ENCODE measurements around the gene NR1H3.

NR1H3 gene

GRCh38 chr11:47244448-47245350 lies 13.1 kb upstream of the NR1H3 start:
- no peak for DNase-seq (ENCODE audit: low spot score)

GRCh38 chr11:47245611-47246357 lies 12.0 kb upstream of the NR1H3 start:
- DNase-seq (ENCODE audit: low spot score), result no peak

DNA sequence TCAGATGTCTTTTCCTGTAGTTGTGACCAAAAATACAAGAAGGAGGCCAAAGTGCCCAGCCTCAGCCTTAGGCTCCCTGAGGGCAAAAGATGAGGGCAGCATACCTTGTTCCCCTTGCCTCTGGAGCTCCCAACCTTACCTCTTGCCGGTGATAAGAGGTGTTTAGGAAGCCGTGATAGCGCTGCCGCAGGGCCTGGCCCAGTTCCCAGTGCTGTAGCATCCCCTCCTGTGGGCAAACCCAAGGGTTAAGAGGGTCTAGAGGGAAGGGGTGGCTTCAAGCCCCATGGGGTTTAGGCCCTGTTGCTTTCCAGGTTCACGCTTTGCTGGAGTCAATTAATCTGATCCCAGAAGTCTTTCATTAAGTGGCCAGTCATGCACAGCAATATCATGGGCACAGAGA lies 10.3 kb upstream of the NR1H3 start:
- no peak for DNase-seq (ENCODE audit: low spot score)

DNA sequence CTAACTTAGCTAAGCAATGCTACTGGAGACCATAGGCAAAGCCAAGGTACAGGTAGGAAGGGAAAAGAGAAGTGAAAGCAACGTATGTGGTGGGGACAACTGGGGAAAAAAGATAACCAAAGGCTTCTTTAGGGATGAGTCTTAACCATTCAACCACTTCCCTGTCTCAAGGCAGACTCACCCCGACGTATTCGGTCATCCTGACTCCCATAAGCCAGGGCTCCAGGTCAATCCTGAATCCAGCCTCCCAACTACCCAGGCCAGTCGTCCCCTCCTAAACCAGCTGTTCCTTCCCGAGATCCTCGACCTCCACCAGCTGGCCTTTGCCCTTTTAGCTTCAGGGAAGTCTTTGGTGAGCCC lies 9.5 kb upstream of the NR1H3 start:
- DNase-seq (ENCODE audit: low spot score), result no peak

- peak; percentile 94 for DNase-seq (ENCODE audit: low spot score)
Observed at GRCh38 chr11:47248664-47249377, 9.0 kb upstream of the NR1H3 start, which contains the start of gene ACP2. TSS of gene ACP2 (minus strand) at chr11:47248814. CDS start at chr11:47248789, 25 bp downstream.

DNA sequence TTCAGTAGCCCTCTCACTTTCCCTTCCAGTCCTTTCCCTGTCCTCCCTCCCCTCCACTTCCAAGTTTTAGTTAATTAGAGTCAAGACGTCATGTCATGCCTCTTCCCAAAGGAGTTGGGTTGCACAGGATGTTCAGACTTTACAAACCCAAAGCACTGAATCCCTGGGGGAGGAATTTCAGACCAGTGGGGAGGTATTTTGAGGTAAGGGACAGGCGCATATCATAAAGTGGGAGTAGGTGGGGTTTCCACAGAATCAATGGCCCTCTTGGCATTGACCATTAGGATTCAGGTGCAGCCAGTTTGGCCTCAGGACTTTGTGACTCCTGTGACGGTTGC lies 8.4 kb upstream of the NR1H3 start:
- DNase-seq (ENCODE audit: low spot score), result no peak

GRCh38 chr11:47251751-47252150 lies 6.0 kb upstream of the NR1H3 start:
- DNase-seq (ENCODE audit: low spot score), result no peak

DNA sequence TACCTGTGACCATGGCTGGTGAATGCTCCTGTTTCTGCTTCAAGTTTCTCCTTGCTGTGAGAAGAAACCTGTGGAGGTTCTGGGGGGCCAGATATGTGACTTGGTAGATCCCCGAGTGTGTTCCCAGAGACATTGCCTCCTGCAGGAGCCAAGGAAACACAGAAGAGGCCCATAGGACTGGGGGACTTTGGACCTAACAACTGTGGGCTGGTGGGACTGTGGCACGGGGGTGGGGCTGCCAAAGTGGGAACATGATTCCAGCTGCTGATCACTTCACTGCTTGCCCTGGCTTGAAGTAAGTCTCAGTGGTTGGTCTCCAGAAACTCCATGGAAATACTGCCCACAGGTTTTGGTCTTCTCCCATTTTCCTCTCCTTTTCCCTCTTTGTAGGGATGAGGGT lies 4.1 kb upstream of the NR1H3 start:
- no peak for DNase-seq (ENCODE audit: low spot score)

GRCh38 chr11:47254386-47254785 lies 3.4 kb upstream of the NR1H3 start:
- no peak for DNase-seq (ENCODE audit: low spot score)

GRCh38 chr11:47256374-47256773 lies 1.4 kb upstream of the NR1H3 start:
- no peak for DNase-seq (ENCODE audit: low spot score)

GRCh38 chr11:47257177-47257516 lies 649 bp upstream of the NR1H3 start:
- DNase-seq (ENCODE audit: low spot score), result no peak

DNA sequence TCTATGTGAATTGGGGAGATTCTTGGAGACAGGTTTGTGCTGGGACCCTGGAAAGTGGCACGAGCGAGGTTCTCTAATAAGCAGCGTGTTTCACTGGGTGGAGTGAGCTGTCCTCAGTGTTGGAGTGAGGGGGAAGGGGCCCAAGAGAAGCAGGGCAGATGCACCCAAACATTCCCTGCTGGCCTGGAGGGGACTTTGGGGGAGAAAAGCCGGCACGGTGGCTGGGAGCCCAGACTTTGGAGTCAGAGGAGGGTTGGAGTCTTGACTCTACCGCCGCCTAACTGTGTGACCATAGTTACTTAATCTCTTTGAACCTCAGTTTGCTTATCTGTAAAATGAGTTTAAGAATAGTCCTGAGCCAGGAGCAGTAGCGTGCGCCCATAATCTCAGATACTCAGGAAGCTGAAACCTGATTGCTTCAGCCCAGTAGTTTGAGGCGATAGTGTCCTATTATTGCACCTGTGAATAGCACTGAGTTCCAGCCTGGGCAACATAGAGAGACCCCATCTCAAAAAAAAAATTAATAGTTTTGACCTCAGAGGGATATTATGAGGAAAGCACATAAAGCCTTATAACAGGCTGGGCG lies 614 bp downstream of the NR1H3 start:
- no peak for DNase-seq (ENCODE audit: low spot score)

DNA sequence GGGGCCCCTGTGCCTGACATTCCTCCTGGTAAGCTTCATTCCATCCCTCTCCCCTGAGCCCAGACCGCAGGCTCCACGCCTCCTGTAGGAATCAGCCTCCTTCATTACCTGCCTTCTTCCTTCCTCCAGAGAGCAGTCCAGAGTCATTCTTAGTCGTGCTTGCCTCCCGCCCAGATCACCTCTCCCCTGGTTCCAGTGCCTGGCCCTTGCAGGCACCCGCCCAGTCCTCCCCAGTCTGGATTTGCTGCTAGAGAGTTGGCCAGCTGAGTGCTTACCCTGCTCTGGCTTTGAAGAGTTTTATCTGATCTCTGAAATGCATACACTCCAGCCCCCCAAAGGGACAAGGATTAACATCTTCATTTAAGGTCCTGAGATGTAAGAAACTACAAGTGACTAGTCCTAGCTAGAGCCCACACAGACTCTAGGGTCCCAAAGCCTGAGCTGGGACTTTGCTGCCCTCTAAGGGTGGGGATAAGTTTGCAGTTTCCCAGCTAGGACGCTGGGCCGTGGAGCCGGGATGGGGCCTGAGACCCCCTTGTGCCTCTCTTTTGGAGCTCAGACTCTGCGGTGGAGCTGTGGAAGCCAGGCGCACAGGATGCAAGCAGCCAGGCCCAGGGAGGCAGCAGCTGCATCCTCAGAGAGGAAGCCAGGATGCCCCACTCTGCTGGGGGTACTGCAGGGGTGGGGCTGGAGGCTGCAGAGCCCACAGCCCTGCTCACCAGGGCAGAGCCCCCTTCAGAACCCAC lies 1.6 kb downstream of the NR1H3 start:
- DNase-seq (ENCODE audit: low spot score), result peak; percentile 53

- DNase-seq (ENCODE audit: low spot score), result no peak
Observed at GRCh38 chr11:47260366-47260765, 2.6 kb downstream of the NR1H3 start.

DNA sequence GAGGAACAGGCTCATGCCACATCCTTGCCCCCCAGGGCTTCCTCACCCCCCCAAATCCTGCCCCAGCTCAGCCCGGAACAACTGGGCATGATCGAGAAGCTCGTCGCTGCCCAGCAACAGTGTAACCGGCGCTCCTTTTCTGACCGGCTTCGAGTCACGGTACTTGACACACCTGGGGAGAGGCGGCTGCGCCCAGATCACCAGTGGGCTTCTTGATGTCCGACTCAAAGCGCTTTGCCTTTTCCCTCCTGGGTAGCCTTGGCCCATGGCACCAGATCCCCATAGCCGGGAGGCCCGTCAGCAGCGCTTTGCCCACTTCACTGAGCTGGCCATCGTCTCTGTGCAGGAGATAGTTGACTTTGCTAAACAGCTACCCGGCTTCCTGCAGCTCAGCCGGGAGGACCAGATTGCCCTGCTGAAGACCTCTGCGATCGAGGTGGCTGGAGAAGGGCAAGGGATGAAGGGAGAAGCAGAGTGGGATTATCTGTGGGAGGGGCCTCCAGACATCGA lies 3.5 kb downstream of the NR1H3 start:
- DNase-seq (ENCODE audit: low spot score), result no peak

DNA sequence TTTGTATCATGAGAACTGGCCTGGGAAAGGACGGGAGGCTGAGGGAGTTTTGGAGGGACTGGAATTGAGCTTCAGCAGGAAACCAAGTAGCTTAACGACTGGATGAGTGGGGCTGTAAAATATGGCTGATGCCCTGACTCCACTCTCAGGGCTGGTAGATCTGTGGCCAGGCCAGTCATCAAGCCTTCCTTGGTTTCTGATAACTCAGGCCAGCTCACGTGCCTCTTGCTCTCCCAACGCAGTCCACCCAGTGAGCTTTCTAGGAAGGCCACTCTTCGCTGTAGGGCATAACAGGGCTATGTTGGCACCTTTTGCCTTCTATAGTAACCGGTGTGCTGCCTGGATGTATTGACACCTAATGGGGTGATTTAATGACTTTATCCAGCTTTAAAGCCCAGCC lies 6.3 kb downstream of the NR1H3 start:
- DNase-seq (ENCODE audit: low spot score), result no peak

DNA sequence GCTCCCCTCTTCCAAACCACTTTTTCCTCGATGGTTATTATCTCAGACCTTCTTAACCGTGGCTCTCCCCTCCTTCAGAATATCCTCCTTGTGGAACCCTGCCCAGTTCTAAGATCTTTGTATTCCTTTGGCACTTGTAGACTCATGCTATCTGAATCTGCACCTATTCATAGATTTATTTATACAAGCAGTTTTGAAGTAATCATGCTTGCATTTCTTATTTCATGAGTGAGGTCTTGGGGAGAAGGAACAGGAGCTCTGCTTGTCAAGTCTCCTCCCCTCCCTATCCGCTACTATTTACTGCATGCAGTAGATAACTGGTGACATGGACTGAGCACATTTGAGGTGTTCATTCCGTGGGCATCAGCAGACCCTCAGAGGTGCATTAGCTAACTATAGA lies 6.7 kb downstream of the NR1H3 start:
- no peak for DNase-seq (ENCODE audit: low spot score)

DNA sequence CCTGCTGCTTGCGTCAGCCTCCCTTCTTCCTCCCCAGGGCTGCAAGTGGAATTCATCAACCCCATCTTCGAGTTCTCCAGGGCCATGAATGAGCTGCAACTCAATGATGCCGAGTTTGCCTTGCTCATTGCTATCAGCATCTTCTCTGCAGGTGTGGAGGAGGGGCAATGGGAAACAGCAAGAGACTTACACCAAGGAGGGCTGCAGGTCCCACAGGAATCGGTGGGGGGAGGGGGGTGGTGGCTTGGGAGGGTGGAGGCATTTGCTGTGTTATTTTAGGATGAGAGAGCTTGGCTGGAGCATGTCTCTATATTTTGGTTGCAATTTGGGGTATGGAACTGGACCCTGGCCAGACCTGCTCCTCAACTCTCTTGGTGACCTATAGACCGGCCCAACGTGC lies 10.1 kb downstream of the NR1H3 start:
- no peak for DNase-seq (ENCODE audit: low spot score)

- no peak for DNase-seq (ENCODE audit: low spot score)
Observed at GRCh38 chr11:47268448-47269001, 10.7 kb downstream of the NR1H3 start.

DNA sequence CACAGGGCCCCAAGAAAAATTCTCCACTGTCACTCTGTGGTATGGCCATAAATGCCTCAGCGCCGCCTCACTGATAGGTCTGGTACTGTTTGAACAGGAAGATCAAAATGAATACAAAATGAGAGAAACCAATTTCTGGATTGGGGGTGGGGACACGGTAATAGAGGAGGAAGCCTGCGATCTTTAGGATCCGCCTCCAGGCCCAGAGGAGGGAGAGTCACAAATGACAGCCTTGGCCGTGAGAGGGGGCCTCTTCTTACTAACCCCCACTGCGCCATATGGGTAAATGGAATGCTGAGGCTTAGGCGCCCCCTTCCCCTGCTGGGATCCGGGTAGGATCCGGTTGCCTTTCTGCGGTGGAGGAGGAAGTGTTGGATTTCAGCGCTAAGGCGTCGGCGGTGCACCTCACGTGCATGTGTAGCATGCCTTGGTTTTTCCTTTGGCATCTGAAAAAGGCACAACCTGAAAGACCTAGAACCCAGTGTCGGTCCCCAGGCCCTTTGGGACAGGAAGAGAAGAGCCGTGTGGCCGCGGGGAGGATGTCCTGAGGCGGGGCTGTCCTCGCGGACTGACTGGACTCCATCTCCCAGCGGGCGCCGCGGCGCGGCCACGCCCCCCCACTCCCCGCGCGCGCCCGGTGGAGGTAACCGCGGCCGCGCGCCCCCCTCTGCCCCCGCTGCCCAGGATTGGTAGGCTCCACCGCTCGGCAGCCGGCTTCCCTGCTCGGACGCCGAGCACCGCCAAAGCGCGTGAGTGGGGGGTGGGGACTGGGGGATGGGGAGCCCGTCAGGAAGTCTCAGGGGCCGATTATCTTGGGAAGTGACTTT lies 11.4 kb downstream of the NR1H3 start:
- peak; percentile 87 for DNase-seq (ENCODE audit: low spot score)
